ENCODE measurements around the gene PNPLA2.

- TF ChIP-seq CTCF (conservative IDR thresholded peaks at IDR 0.05 in 1 of 2, IDR thresholded peaks at IDR 0.05 in 1 of 2; ENCODE audit: extremely low read depth in 1 of 2, insufficient read depth in 1 of 2, low read depth in 1 of 2, low read length in 2 of 2) (no peak), EZH2 (IDR thresholded peaks at IDR 0.05; ENCODE audit: borderline replicate concordance, low read length) (no peak)
Observed at GRCh38 chr11:849951-850774, 31.4 kb downstream of the PNPLA2 start.

Measured in mammary epithelial cell (primary cell).